Activated CD4-positive, alpha-beta T cell treated with anti-CD3 and anti-CD28 coated beads, Interleukin-2, amount 10 ng/mL, durations not matched to agents 24 days and 14 days (primary cell): ENCODE measurements around the gene SMAD6. TPM values are rescaled to one million over a fixed set of nuclear protein-coding genes. Genes with fewer than 3 reads are reported as not detected.
"Not testable (repeated sequence)": the region's sequence is repeated elsewhere in the genome, so short reads cannot be mapped to it uniquely, and the experiment has no call there.

ENCODE experiments used
- DNase-seq: peaks from one replicate; pipeline ENCODE4 v3.0.0; 2022
- H3K27ac Mint-ChIP-seq: one replicate; pipeline ENCODE4 v1.8.0; 2022; ENCODE audit warnings: mild to moderate bottlenecking, mixed read lengths
- H3K27me3 Mint-ChIP-seq: one replicate; pipeline ENCODE4 v1.8.0; 2022; ENCODE audit warnings: mixed read lengths
- H3K36me3 Mint-ChIP-seq: one replicate; pipeline ENCODE4 v1.8.0; 2022; ENCODE audit warnings: low read depth, mild to moderate bottlenecking, mixed read lengths
- H3K4me1 Mint-ChIP-seq: one replicate; pipeline ENCODE4 v1.8.0; 2021; ENCODE audit warnings: mixed read lengths
- H3K4me3 Mint-ChIP-seq: one replicate; pipeline ENCODE4 v1.8.0; 2022; ENCODE audit warnings: mild to moderate bottlenecking, moderate library complexity, mixed read lengths
- H3K9me3 Mint-ChIP-seq: one replicate; pipeline ENCODE4 v1.8.0; 2021; ENCODE audit warnings: mixed read lengths
- intact Hi-C: fragments of 100-400 bp; cut with micrococcal nuclease; formaldehyde crosslinking; loops from one replicate; pipeline ENCODE4 v1.15.1; 2023
- total RNA-seq: library from RNA; stranded (reverse); gene quantifications from 2 replicates; pipeline ENCODE4 v1.2.3, GENCODE V29; 2022

SMAD6 gene
- total RNA-seq, 1 donor from 2014 or later: 0.40 TPM

- DNase-seq: no peak
- Mint-ChIP-seq H3K27me3 (no peaks in the 10 kb centered on the region), H3K9me3 (peaks cover 19% of the 10 kb centered on the region), H3K4me3 (no peak overlapping the region), H3K36me3 (peaks cover 3% of the 10 kb centered on the region), H3K4me1 (no peaks in the 10 kb centered on the region), H3K27ac (no peak overlapping the region)
- intact Hi-C loops: no loop called here
Observed at GRCh38 chr15:66682865-66683264, 19.2 kb upstream of the SMAD6 start.

DNA sequence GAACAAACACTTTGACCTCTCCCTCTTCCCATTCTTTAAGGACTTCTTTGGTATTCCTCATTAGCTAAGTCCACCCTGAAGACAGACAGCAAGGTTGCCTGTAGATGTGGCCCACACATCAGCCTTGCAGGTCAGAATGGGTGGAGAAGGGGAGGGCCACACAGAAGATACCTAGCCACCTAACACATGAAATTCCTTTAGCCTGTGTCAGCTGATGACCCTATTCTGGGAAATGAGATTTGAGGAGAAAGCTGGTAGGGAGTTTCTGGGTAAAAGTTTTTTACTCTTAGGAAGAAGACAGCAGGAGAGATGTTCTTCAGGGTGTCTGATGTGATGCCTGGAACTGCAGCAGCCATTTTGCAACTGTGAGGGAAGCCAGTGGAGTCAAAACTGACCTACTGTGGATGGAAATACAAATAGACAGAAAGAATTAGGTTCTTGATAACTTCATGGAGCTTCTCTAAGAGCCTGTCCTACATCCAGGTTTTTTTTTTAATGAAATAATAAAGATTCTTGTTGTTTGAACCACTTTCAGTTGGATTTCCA lies 17.8 kb upstream of the SMAD6 start:
- H3K9me3 Mint-ChIP-seq: peaks cover 19% of the 10 kb centered on the region
- H3K4me1 Mint-ChIP-seq: no peaks in the 10 kb centered on the region
- H3K27me3 Mint-ChIP-seq: no peaks in the 10 kb centered on the region
- H3K36me3 Mint-ChIP-seq: peaks cover 3% of the 10 kb centered on the region
- no peak overlapping the region for H3K4me3 Mint-ChIP-seq
- no peak for DNase-seq
- intact Hi-C loops: no loop called here
- H3K27ac Mint-ChIP-seq: no peak overlapping the region

- Mint-ChIP-seq H3K4me3 (no peak overlapping the region), H3K4me1 (no peaks in the 10 kb centered on the region), H3K36me3 (peaks cover 3% of the 10 kb centered on the region), H3K9me3 (peaks cover 19% of the 10 kb centered on the region), H3K27me3 (no peaks in the 10 kb centered on the region), H3K27ac (no peak overlapping the region)
- intact Hi-C loops: no loop called here
- no peak for DNase-seq
Observed at GRCh38 chr15:66685638-66686150, 16.3 kb upstream of the SMAD6 start.

GRCh38 chr15:66690912-66691311 lies 11.1 kb upstream of the SMAD6 start:
- H3K4me3 Mint-ChIP-seq, H3K9me3 Mint-ChIP-seq, intact Hi-C loops, H3K27me3 Mint-ChIP-seq, H3K27ac Mint-ChIP-seq, DNase-seq, H3K36me3 Mint-ChIP-seq: not testable (repeated sequence)
- peaks cover 11% of the 10 kb centered on the region for H3K4me1 Mint-ChIP-seq

DNA sequence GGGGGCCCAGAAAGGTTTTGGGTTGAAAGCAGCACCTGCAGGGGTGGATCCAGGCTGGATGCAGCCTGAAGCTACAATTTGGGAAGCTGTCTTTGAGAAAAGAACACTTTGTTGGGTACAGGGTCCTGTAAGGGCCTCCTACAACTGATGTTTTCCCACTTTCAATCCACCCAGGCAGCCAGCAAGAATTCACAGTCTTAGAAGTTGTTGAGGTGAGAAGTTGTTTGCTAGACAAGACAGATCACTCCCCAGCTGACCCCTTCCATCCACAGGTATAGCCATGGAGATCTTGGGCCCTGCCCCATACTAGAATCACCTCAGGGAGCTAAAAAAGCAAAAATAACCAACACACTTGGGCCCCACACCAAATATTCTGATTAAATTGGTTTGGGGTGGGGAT lies 10.3 kb upstream of the SMAD6 start:
- Mint-ChIP-seq H3K36me3 (peaks cover 2% of the 10 kb centered on the region), H3K4me1 (peaks cover 11% of the 10 kb centered on the region), H3K27ac (no peak overlapping the region), H3K27me3 (no peaks in the 10 kb centered on the region), H3K9me3 (no peaks in the 10 kb centered on the region), H3K4me3 (no peak overlapping the region)
- DNase-seq: no peak
- intact Hi-C loops: no loop called here

DNA sequence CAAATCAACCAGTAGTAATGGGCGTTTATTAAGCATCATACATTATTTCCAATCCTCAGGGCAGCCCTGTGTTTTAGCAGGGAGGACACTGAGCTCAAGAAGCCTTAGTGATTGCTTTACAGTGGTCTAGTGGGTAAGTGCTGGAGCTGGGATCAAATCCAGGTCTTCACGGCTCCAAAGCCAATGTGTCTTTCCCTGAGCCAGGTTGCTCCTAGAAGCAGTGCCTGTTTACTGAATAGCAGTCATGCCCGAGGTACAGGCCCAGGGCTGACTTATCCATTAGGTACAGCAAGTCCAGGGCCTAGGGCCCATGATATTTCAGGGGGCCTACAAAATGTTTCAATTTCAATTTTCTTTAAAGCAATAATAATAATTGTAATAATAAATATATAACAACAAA lies 9.6 kb upstream of the SMAD6 start:
- Mint-ChIP-seq H3K36me3 (peaks cover 2% of the 10 kb centered on the region), H3K4me1 (peaks cover 11% of the 10 kb centered on the region), H3K9me3 (no peaks in the 10 kb centered on the region), H3K27me3 (no peaks in the 10 kb centered on the region), H3K4me3 (no peak overlapping the region), H3K27ac (peak overlapping the region; percentile 48)
- DNase-seq: no peak
- intact Hi-C loops: no loop called here

DNA sequence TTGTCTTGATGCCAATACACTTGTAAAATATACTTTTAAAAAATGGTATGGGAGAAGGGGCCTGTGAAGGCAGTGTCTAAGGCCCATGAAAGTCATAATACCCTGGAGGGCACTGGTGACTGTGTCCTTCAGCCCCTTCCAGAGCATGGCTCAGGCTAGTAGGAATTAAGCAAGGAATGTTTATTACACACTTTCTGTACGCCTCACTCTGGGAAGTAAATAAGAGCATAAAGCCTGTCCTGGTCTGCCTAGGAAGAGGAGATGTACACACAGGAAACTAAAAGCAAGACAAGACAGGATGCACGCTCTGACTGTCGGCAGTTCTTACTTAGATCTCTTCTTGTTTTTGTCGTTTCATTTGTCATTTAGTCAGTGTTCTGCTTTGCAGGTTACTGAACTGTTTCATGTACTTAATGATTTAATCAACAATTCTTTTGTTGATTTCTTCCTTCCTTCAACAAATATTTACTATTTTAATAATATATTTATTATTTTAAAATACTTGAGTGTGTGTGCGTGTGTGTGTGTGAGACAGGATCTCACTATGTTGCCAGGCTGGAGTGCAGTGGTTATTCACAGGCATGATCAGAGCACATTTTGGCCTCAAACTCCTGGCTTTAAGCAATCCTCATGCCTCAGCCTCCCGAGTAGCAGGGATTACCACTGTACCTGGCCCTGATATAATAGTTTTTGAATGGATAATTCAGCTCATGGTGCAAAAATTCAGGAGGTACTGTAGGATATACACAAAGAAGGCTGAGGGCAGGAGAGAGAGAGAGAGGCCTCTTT lies 9.0 kb upstream of the SMAD6 start:
- Mint-ChIP-seq H3K4me1 (peaks cover 11% of the 10 kb centered on the region), H3K9me3 (no peaks in the 10 kb centered on the region), H3K4me3 (peak overlapping the region; percentile 62), H3K36me3 (peaks cover 2% of the 10 kb centered on the region), H3K27ac (peak overlapping the region; percentile 89), H3K27me3 (no peaks in the 10 kb centered on the region)
- intact Hi-C loops: no loop called here
- DNase-seq: peak; percentile 73

- H3K36me3 Mint-ChIP-seq: no peaks in the 10 kb centered on the region
- H3K4me1 Mint-ChIP-seq: peaks cover 19% of the 10 kb centered on the region
- no peaks in the 10 kb centered on the region for H3K27me3 Mint-ChIP-seq
- intact Hi-C loops: no loop called here
- H3K9me3 Mint-ChIP-seq: no peaks in the 10 kb centered on the region
- no peak for DNase-seq
- H3K4me3 Mint-ChIP-seq: no peak overlapping the region
- H3K27ac Mint-ChIP-seq: no peak overlapping the region
Observed at GRCh38 chr15:66696770-66697169, 5.3 kb upstream of the SMAD6 start.

GRCh38 chr15:66698318-66698961 lies 3.6 kb upstream of the SMAD6 start:
- H3K9me3 Mint-ChIP-seq: no peaks in the 10 kb centered on the region
- H3K36me3 Mint-ChIP-seq: peaks cover 1% of the 10 kb centered on the region
- H3K27ac Mint-ChIP-seq: no peak overlapping the region
- DNase-seq: peak; percentile 69
- H3K27me3 Mint-ChIP-seq: peaks cover 5% of the 10 kb centered on the region
- peaks cover 16% of the 10 kb centered on the region for H3K4me1 Mint-ChIP-seq
- H3K4me3 Mint-ChIP-seq: no peak overlapping the region
- intact Hi-C loops: no loop called here

GRCh38 chr15:66698971-66699370 lies 3.1 kb upstream of the SMAD6 start:
- peaks cover 14% of the 10 kb centered on the region for H3K4me1 Mint-ChIP-seq
- H3K27me3 Mint-ChIP-seq: peaks cover 5% of the 10 kb centered on the region
- no peaks in the 10 kb centered on the region for H3K9me3 Mint-ChIP-seq
- H3K36me3 Mint-ChIP-seq: peaks cover 1% of the 10 kb centered on the region
- DNase-seq: no peak
- no peak overlapping the region for H3K27ac Mint-ChIP-seq
- H3K4me3 Mint-ChIP-seq: no peak overlapping the region
- intact Hi-C loops: no loop called here

DNA sequence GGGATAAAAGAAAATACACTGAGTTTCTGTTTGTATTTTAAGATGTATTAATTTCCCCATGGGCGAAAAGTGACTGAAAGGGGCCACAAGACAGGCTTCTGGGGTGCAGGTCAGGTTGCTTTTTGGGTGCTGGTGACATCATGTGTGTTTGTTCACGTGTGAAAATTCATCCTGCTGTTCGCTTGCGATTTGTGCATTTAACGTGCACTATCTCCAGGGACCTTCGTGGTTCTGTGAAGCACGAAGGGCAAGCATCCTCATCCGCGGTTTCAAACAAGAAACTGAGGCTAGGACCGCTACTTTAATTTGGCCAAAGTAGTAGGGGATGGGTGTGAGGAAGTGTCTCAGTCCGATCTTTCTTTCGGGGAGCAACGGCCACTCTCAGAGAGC lies 1.6 kb upstream of the SMAD6 start:
- H3K9me3 Mint-ChIP-seq: no peaks in the 10 kb centered on the region
- H3K4me3 Mint-ChIP-seq: peak overlapping the region; percentile 90
- peaks cover 1% of the 10 kb centered on the region for H3K36me3 Mint-ChIP-seq
- peaks cover 19% of the 10 kb centered on the region for H3K27me3 Mint-ChIP-seq
- intact Hi-C loops: loop anchor here (2.0 to 10.0 kb wide), 4 partner anchors 20 to 1134 kb away; no protein-coding TSS in a partner anchor
- peaks cover 16% of the 10 kb centered on the region for H3K4me1 Mint-ChIP-seq
- no peak for DNase-seq
- H3K27ac Mint-ChIP-seq: peak overlapping the region; percentile 78

- Mint-ChIP-seq H3K9me3 (no peaks in the 10 kb centered on the region), H3K36me3 (peaks cover 1% of the 10 kb centered on the region), H3K4me3 (peak overlapping the region; percentile 90), H3K27me3 (peaks cover 24% of the 10 kb centered on the region), H3K4me1 (peaks cover 19% of the 10 kb centered on the region), H3K27ac (peak overlapping the region; percentile 78)
- intact Hi-C loops: loop anchor here (2.0 to 10.0 kb wide), 4 partner anchors 20 to 1134 kb away; no protein-coding TSS in a partner anchor
- peak; percentile 96 for DNase-seq
Observed at GRCh38 chr15:66700802-66701421, 1.1 kb upstream of the SMAD6 start.

DNA sequence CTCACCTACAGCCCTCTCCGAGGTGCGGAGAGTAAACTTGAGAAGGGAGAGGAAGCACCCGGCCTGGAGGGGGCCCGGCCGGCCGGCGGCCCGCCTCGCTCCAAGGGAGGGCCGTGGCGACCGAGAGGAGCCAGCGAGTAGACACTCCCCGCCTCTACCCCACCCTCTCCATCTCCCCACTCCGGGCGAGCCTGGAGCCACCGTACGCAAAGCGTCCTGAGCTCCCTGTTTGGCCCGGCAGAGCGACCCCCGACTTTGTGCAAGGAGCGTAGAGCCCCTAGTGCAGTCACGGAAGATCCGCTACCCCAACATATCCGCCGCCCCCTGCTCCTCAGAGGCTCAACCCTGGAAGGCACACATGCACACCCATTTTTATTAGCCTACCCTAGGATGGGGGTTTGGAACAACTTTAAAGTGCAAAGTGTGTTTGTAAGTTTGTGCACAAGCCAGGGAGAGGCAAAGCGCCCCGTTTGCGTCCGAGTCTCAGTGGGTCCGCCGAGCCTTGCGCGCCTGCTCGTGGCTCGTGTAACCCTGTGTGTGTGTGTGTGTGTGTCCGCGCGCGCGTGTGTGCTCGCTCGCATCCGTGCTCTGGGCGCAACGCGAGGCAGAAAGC lies 508 bp upstream of the SMAD6 start:
- H3K9me3 Mint-ChIP-seq: no peaks in the 10 kb centered on the region
- peaks cover 25% of the 10 kb centered on the region for H3K27me3 Mint-ChIP-seq
- peak; percentile 83 for DNase-seq
- H3K4me3 Mint-ChIP-seq: peak overlapping the region; percentile 90
- peak overlapping the region; percentile 68 for H3K27ac Mint-ChIP-seq
- H3K4me1 Mint-ChIP-seq: peaks cover 19% of the 10 kb centered on the region
- intact Hi-C loops: loop anchor here (2.0 to 10.0 kb wide), 5 partner anchors 19 to 1133 kb away; partner anchors contain the start of genes RPL4 and ZWILCH
- H3K36me3 Mint-ChIP-seq: peaks cover 1% of the 10 kb centered on the region
